Activated naive CD8-positive, alpha-beta T cell (primary cell): ENCODE results near the gene CCDC126.
A peak's percentile ranks its signal among the peaks of the same experiment; 100 is the strongest.
"Not testable (repeated sequence)": the region's sequence is repeated elsewhere in the genome, so short reads cannot be mapped to it uniquely, and the experiment has no call there.

Experiments used
- H3K27ac Mint-ChIP-seq: one replicate; pipeline ENCODE4 v1.8.0; 2021; ENCODE audit warnings: mixed read lengths
- H3K27me3 Mint-ChIP-seq: one replicate; pipeline ENCODE4 v1.8.0; 2021; ENCODE audit warnings: mixed read lengths
- H3K36me3 Mint-ChIP-seq: one replicate; pipeline ENCODE4 v1.8.0; 2021; ENCODE audit warnings: mixed read lengths
- H3K4me1 Mint-ChIP-seq: one replicate; pipeline ENCODE4 v1.8.0; 2021; ENCODE audit warnings: low read depth, mixed read lengths
- H3K4me3 Mint-ChIP-seq: one replicate; pipeline ENCODE4 v1.8.0; 2021; ENCODE audit warnings: mild to moderate bottlenecking, mixed read lengths
- H3K9me3 Mint-ChIP-seq: one replicate; pipeline ENCODE4 v1.8.0; 2021; ENCODE audit warnings: low read depth, mixed read lengths

Gene CCDC126, protein sequence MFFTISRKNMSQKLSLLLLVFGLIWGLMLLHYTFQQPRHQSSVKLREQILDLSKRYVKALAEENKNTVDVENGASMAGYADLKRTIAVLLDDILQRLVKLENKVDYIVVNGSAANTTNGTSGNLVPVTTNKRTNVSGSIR

DNA sequence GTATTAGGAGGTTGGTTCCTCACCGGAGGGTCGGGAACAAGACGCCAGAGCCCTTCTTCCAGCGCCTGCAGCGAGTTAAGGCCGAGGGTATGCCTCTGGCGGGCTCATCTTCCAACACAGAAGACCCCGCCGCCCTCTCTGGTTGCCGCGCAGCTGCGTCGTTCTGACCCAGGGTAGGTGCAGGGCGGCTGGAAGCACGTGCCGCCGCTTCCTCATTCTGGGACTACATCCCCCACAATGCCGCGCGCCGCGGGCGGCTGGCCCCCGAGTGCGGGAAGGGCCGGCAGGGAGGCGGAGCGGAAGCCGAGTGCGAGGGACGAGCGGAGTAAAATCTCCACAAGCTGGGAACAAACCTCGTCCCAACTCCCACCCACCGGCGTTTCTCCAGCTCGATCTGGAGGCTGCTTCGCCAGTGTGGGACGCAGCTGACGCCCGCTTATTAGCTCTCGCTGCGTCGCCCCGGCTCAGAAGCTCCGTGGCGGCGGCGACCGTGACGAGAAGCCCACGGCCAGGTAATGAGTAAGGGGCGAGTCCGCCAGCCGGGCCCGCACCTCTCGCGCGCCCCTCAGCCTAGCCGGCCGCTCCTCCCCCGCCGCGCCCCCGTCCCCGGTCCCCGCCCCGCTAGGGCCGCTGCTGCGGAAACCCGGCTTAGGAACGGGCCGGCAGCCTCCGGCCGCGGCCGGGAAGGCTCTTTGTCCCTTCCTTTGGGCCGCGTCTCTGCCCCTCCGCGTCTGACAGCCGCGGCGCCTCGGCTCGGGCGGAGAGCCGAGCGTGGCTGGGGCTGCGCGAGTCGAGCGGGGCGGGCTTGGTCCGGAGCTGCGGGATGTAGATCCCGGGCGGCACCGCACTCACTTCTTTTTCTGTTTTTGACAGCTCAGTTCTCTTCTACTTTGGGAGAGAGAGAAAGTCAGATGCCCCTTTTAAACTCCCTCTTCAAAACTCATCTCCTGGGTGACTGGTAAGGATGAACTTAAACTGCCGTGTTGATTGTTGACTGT lies at the start of gene CCDC126:
TSS of gene CCDC126 (plus strand) at position 289 of the 998 bp plus-strand sequence. CDS start 13,934 bp downstream, outside the sequence.
- no peaks in the 10 kb centered on the region for H3K27me3 Mint-ChIP-seq
- H3K4me1 Mint-ChIP-seq, result peaks cover 47% of the 10 kb centered on the region
- H3K27ac Mint-ChIP-seq, result peak within 1 kb of the TSS; percentile 73
- peak within 1 kb of the TSS; percentile 92 for H3K4me3 Mint-ChIP-seq
- H3K36me3 Mint-ChIP-seq, result no peaks in the 10 kb centered on the region
- H3K9me3 Mint-ChIP-seq, result no peaks in the 10 kb centered on the region

DNA sequence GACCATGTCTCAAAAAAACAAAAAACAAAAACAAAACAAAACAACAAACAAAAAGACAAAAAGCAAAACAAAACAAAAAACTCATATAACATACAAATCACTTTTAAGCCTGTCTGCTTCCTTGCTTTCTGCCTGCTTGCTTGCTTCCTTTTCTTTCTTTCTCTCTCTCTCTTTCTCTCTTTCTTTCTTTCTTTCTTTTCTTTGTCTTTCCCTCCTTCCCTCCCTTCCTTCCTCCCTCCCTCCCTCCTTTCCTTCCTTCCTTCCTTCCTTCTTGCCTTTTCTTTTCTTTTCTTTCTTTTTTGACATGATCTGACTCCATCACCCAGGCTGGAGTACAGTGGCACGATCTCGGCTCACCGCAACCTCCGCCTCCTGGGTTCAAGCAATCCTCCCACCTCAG lies 49.5 kb upstream of the CCDC126 start:
- H3K4me3 Mint-ChIP-seq, result no peak overlapping the region
- no peaks in the 10 kb centered on the region for H3K27me3 Mint-ChIP-seq
- no peaks in the 10 kb centered on the region for H3K36me3 Mint-ChIP-seq
- H3K9me3 Mint-ChIP-seq, result no peaks in the 10 kb centered on the region
- H3K4me1 Mint-ChIP-seq, result peaks cover 8% of the 10 kb centered on the region
- no peak overlapping the region for H3K27ac Mint-ChIP-seq

DNA sequence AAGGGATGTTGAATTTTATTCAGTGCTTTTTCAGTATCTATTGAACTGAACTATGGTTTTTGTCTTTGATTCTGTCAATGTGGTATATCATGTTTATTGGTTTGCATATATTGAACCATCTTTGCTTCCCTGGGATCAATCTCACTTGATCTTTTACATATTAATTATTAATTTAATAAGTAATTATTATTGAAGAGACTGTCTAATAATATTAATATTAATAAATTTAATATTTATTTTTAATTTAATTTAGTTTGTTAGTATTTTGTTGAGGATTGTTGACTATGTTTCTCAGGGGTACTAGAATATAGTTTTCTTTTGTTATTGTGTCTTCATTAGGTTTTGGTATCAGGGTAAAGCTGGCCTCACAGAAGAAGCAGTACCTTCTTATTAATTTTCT lies 38.9 kb upstream of the CCDC126 start:
- Mint-ChIP-seq H3K4me3 (no peak overlapping the region), H3K27ac (no peak overlapping the region), H3K9me3 (no peaks in the 10 kb centered on the region), H3K4me1 (no peaks in the 10 kb centered on the region), H3K27me3 (peaks cover 2% of the 10 kb centered on the region), H3K36me3 (no peaks in the 10 kb centered on the region)

DNA sequence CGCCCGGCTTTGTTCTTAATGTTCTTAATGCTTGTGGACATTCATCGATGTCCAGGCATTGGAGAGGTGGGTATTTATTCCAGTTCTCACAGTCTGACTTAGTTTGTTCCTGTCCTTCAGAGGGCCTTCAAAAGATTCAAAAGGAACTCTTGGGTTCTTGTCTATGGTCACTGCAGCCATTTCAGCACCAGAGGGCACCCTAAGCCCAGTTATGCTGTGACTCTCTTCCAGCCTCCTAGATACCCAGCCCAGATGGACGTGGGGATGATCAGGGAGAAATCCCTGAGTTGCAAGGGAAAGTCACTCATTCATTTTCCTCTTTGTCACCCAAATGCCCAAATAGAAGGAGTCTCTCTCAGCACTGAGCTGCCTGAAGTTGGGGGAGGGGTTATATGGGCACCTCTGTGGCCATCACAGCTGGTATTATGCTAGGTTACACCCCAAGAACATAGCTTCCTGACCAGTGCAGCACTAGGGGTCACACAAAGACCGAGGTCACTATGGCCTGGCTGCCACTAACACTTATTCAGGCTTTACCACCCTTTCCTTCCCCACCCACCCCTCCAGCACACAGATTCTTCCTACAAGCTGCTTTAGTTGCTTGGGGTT lies 26.5 kb upstream of the CCDC126 start:
- Mint-ChIP-seq H3K4me3 (no peak overlapping the region), H3K27me3 (peaks cover 8% of the 10 kb centered on the region), H3K4me1 (no peaks in the 10 kb centered on the region), H3K27ac (no peak overlapping the region), H3K36me3 (no peaks in the 10 kb centered on the region), H3K9me3 (no peaks in the 10 kb centered on the region)

DNA sequence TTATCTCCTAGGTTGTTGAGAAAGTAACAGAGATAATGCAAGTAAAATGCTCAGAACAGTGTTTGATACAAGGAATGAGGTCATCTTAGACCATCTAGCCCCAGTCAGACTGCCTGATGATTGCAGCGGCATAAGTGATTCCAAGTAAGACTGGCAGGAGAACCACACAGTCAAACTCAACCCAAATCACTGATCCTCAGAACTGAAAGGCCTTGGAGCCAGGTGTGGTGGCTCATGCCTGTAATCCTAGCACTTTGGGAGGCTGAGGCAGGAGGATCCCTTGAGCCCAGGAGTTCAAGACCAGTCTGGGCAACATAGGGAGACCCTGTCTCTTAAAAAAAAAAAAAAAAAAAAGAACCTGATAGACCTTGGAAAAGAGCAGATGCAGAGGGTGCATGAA lies 15.2 kb upstream of the CCDC126 start:
- H3K36me3 Mint-ChIP-seq, H3K27ac Mint-ChIP-seq, H3K4me1 Mint-ChIP-seq, H3K27me3 Mint-ChIP-seq, H3K9me3 Mint-ChIP-seq, H3K4me3 Mint-ChIP-seq: not testable (repeated sequence)

DNA sequence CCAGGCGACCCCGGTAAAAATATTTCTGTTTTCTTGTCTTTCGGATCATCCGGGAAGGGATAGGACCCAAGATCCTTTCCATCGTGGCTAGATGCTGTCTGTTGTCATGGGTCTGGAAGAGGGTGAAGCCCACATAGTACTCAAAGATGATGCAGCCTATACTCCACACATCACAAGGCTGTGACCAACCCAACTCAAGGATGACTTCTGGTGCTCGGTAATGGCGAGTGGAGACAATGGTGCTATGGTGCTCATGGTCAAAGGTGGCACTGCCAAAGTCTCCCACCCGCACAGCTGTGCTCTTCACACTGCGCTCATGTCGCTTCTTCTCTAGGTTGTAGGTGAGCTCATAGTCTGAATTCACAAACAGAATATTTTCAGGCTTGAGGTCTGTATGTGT lies 11.9 kb upstream of the CCDC126 start:
- H3K9me3 Mint-ChIP-seq, H3K27me3 Mint-ChIP-seq, H3K4me3 Mint-ChIP-seq, H3K4me1 Mint-ChIP-seq, H3K27ac Mint-ChIP-seq, H3K36me3 Mint-ChIP-seq: not testable (repeated sequence)

DNA sequence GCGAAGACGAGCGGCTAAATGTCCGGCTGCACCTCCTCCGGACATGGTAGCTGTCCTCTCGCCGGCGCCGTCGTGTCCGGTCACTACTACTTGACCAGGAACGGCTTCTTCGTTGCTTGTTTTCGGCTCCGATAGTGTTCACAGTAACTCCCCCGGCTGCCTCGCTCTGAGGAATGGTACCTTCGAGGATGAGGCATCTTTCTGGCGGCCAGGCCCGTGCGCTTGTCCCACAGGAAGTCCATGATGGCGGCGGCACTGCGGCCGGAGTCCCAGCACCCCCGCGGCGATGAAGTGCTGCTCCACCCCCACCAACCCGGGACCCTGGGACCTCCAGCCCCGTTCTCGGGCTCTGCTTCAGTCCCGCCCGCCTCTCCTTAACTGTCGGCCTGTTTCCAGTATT lies 11.0 kb upstream of the CCDC126 start:
- H3K27ac Mint-ChIP-seq, result no peak overlapping the region
- no peaks in the 10 kb centered on the region for H3K36me3 Mint-ChIP-seq
- H3K27me3 Mint-ChIP-seq, result no peaks in the 10 kb centered on the region
- H3K4me3 Mint-ChIP-seq, result no peak overlapping the region
- no peaks in the 10 kb centered on the region for H3K4me1 Mint-ChIP-seq
- H3K9me3 Mint-ChIP-seq, result no peaks in the 10 kb centered on the region

DNA sequence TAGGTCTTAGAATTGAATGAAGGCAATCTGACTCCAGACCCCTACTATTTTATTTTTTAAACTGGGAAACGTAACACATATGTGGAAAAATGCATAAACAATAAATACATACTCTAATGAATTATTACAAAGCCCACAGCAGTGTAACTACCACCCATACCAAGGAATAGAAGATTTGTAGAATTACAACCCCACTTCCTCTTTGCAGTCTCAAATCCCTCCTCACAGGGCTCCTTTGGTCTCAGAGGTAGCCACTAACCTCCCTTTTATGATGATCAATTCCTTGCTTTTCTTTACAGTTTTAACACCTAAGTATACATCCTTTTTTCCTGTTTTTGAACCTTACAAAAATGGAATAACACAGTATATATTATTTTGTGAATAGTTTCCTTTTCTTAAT lies 6.7 kb upstream of the CCDC126 start:
- Mint-ChIP-seq H3K27me3 (no peaks in the 10 kb centered on the region), H3K4me1 (peaks cover 9% of the 10 kb centered on the region), H3K27ac (no peak overlapping the region), H3K9me3 (no peaks in the 10 kb centered on the region), H3K36me3 (no peaks in the 10 kb centered on the region), H3K4me3 (no peak overlapping the region)

DNA sequence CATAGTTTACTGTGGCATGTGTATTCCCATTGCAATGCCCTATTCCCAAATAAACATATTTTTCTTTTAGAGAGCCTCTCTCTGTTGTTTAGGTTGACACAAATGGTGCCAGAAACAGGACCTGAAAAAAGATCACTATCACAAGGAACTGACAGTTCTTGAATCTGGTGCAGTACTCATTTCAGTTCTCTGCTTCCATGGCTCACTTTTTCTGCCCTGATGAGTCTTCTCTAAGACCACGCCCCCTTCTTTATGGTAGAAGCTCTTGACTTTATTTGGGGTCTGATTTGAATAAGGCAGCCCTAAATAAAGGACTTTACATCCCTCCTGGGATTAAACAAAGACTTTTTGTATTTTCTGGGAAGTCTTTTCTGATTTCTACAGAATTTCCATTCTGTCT lies 3.5 kb upstream of the CCDC126 start:
- Mint-ChIP-seq H3K4me3 (no peak overlapping the region), H3K27ac (peak overlapping the region; percentile 59), H3K4me1 (peaks cover 25% of the 10 kb centered on the region), H3K9me3 (no peaks in the 10 kb centered on the region), H3K36me3 (no peaks in the 10 kb centered on the region), H3K27me3 (no peaks in the 10 kb centered on the region)

DNA sequence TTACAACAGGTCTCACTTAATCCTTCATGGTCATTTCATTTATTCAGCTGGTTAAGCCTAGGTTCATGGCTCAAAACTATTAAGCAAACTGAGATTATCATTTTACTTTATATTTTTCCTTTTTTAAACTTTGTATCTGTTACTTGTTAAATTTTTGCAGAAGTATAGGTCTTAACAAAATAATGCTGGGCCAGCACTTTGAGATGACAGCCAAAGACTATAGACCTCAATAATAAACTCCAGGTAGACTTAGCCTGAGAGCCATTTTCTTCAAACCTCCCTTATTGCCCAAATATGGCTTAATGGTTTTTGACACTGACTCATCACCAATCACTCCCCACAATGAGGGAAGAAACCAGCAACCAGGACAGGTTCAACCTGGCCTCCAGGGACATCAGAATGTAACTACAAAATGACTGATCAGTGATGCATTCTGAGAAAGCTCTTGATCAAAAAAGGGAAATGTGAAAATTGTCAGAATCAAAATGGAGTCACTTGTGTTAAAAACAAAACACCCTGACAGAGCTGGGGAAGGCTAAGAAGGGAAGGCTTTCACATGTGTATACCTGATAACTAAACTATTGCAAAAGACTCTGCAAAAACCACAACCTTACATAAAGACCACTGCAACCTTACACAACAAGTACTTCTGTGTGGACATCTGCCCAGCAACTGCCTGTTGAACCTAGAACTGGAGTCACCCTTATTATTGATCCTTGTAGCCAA lies 2.1 kb upstream of the CCDC126 start:
- Mint-ChIP-seq H3K36me3 (no peaks in the 10 kb centered on the region), H3K4me3 (peak overlapping the region; percentile 56), H3K27me3 (no peaks in the 10 kb centered on the region), H3K27ac (peak overlapping the region; percentile 77), H3K4me1 (peaks cover 36% of the 10 kb centered on the region), H3K9me3 (no peaks in the 10 kb centered on the region)

DNA sequence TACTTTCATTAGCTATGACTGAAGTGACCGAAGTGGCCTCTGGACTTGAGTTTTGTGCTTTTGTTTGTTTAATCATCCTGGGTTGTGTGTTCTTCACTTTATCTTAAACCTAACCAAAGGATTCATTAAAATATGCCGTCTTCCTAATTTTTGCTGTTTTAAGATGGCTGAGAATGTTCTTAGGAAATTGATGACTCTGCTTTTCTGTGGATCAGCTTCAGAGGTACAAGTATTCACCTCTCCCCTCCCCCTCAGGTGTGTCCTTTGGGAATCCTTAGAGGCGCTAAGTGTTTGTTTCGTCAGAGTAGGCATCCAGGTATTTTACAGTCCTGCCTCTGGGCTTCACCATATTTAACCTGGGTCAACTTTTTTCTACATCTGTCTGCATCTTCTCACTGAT lies 1.1 kb downstream of the CCDC126 start:
- H3K9me3 Mint-ChIP-seq, result no peaks in the 10 kb centered on the region
- peak overlapping the region; percentile 92 for H3K4me3 Mint-ChIP-seq
- H3K4me1 Mint-ChIP-seq, result peaks cover 51% of the 10 kb centered on the region
- H3K27ac Mint-ChIP-seq, result peak overlapping the region; percentile 51
- H3K27me3 Mint-ChIP-seq, result no peaks in the 10 kb centered on the region
- no peaks in the 10 kb centered on the region for H3K36me3 Mint-ChIP-seq

DNA sequence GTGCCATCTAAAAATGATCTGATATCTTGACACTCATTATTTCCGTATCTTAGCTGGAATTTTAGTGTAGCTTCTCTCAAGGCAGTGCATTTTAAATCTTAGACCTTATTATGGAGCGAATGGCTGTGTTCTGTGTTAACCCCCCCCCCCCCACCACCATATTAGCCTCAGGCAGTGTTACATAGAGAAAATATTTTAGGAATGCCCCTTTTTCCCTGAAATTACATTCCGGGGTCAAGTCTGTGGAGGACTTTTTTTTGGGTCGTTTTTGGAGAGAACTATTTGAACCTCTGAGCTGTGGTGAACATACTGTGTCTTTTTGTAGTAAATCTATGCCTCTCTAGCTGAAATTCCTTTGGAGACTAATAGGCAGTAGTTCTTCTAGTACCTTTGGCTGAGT lies 3.1 kb downstream of the CCDC126 start:
- Mint-ChIP-seq H3K27ac (no peak overlapping the region), H3K4me3 (no peak overlapping the region), H3K4me1 (peaks cover 45% of the 10 kb centered on the region), H3K36me3 (peaks cover 3% of the 10 kb centered on the region), H3K9me3 (no peaks in the 10 kb centered on the region), H3K27me3 (no peaks in the 10 kb centered on the region)

DNA sequence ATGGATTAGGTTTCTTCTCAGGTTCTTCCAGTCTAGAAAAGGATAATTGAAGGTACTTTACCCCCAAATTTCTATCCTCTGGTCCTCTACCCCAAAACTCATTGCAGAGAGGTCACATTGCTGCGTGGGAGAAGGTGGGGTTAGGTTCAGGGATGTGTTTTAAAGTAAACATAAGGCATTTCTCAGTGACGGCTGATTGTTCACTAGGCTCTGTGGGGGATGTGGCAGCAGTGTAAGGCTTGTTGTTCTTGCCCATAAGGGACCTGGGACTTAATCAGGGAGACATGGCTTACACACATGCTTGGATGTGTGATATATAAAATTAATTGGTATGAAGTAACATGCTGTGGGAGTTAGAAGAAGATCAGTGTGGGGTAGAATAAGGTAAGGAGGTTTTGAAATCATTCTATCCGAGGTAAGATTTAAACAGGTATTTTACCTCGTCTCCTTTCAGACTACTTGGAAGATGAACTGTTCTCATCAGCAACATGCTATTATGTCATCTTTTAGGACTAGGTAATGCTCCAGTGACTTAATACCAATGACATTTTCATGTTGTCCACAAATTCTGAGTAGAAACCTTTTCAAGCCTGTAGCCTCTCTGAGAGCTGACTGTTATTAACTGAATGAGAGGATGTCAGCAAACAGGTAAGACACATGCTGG lies 6.6 kb downstream of the CCDC126 start:
- H3K4me1 Mint-ChIP-seq, result peaks cover 25% of the 10 kb centered on the region
- no peaks in the 10 kb centered on the region for H3K27me3 Mint-ChIP-seq
- H3K4me3 Mint-ChIP-seq, result no peak overlapping the region
- peaks cover 6% of the 10 kb centered on the region for H3K36me3 Mint-ChIP-seq
- no peak overlapping the region for H3K27ac Mint-ChIP-seq
- no peaks in the 10 kb centered on the region for H3K9me3 Mint-ChIP-seq

DNA sequence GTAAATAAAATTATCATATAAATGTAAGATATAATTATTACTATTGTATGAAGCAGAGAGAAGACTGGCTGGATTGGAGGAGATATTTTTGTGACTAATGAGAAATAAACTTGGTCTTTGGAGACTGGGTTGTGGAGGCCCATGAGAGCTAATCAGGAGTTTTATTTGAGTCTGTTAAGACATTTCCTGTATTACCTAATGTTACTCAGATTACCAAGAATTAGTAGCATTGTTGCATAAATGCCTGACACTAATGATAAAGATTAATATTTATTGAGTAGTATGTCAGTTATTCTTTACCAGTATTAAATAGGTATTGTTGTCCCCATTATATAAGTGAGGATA lies 7.1 kb downstream of the CCDC126 start:
- Mint-ChIP-seq H3K4me1 (peaks cover 20% of the 10 kb centered on the region), H3K4me3 (no peak overlapping the region), H3K36me3 (peaks cover 6% of the 10 kb centered on the region), H3K27ac (no peak overlapping the region), H3K27me3 (no peaks in the 10 kb centered on the region), H3K9me3 (no peaks in the 10 kb centered on the region)
